ENCODE data around the gene IGLL1. TPM values are rescaled to one million over a fixed set of nuclear protein-coding genes. Genes with fewer than 3 reads are reported as not detected.
"Not testable (repeated sequence)": the region's sequence is repeated elsewhere in the genome, so short reads cannot be mapped to it uniquely, and the experiment has no call there.

The IGLL1 gene
- polyA plus RNA-seq, 1 donor (not counting 4 experiments of a cell fraction or from before 2014, with no cell fraction given), result not detected

GRCh38 chr22:23548501-23549197 lies 31.4 kb downstream of the IGLL1 start:
- FAIRE-seq, result no peak
- H3K27me3 ChIP-seq (ENCODE audit: control insufficient read depth, extremely low read depth, insufficient read depth, low read length), result peaks cover 6% of the 10 kb centered on the region
- H3K4me3 ChIP-seq (ENCODE audit: control insufficient read depth in 2 of 3, extremely low read depth in 1 of 3, insufficient read depth in 2 of 3, low read depth in 1 of 3, low read length in 3 of 3), result no peak overlapping the region
- no peaks in the 10 kb centered on the region for H4K20me1 ChIP-seq (ENCODE audit: control insufficient read depth, extremely low read depth, insufficient read depth, low read length)
- H2AFZ ChIP-seq (ENCODE audit: control insufficient read depth, low read length), result no peak overlapping the region
- no peak overlapping the region for H3K27ac ChIP-seq (ENCODE audit: control insufficient read depth, insufficient read depth, low read length)
- no peaks in the 10 kb centered on the region for H3K4me1 ChIP-seq (ENCODE audit: control insufficient read depth, extremely low read depth, insufficient read depth, low read length)
- no peaks in the 10 kb centered on the region for H3K79me2 ChIP-seq (ENCODE audit: control insufficient read depth, insufficient read depth, low read length)
- H3K9ac ChIP-seq (ENCODE audit: control insufficient read depth, extremely low read depth, insufficient read depth, low read length), result no peak overlapping the region
- H3K9me1 ChIP-seq (ENCODE audit: control insufficient read depth, extremely low read depth, insufficient read depth, low read length), result no peaks in the 10 kb centered on the region
- TF ChIP-seq CTCF (optimal IDR thresholded peaks at IDR 0.05 in 1 of 3, IDR thresholded peaks at IDR 0.05 in 1 of 3, conservative IDR thresholded peaks at IDR 0.05 in 1 of 3; ENCODE audit: extremely low read depth in 1 of 3, insufficient read depth in 2 of 3, low read length in 3 of 3), result no peak
- no peak for TF ChIP-seq EZH2 (IDR thresholded peaks at IDR 0.05; ENCODE audit: low read length)
- H3K4me2 ChIP-seq (ENCODE audit: control insufficient read depth, extremely low read depth, insufficient read depth, low read depth, low read length), result no peak overlapping the region
- no peaks in the 10 kb centered on the region for H3K36me3 ChIP-seq (ENCODE audit: control insufficient read depth in 2 of 2, extremely low read depth in 1 of 2, insufficient read depth in 2 of 2, low read length in 2 of 2)
- H3K9me3 ChIP-seq (ENCODE audit: control insufficient read depth, low read depth, low read length), result no peaks in the 10 kb centered on the region
- no peak for DNase-seq (ENCODE audit: low read depth, low spot score)
- dilution Hi-C loops (cut with MboI; ENCODE audit: extremely low pct_ligation_motif_present, low sequenced_read_pairs), result no loop called here

- Histone ChIP-seq H2AFZ (ENCODE audit: control insufficient read depth, low read length) (no peak overlapping the region), H4K20me1 (ENCODE audit: control insufficient read depth, extremely low read depth, insufficient read depth, low read length) (no peaks in the 10 kb centered on the region), H3K9me1 (ENCODE audit: control insufficient read depth, extremely low read depth, insufficient read depth, low read length) (no peaks in the 10 kb centered on the region), H3K9me3 (ENCODE audit: control insufficient read depth, low read depth, low read length) (no peaks in the 10 kb centered on the region), H3K36me3 (ENCODE audit: control insufficient read depth in 2 of 2, extremely low read depth in 1 of 2, insufficient read depth in 2 of 2, low read length in 2 of 2) (no peaks in the 10 kb centered on the region), H3K27ac (ENCODE audit: control insufficient read depth, insufficient read depth, low read length) (no peak overlapping the region), H3K4me2 (ENCODE audit: control insufficient read depth, extremely low read depth, insufficient read depth, low read depth, low read length) (no peak overlapping the region), H3K4me1 (ENCODE audit: control insufficient read depth, extremely low read depth, insufficient read depth, low read length) (no peaks in the 10 kb centered on the region), H3K9ac (ENCODE audit: control insufficient read depth, extremely low read depth, insufficient read depth, low read length) (no peak overlapping the region), H3K27me3 (ENCODE audit: control insufficient read depth, extremely low read depth, insufficient read depth, low read length) (peaks cover 6% of the 10 kb centered on the region), H3K79me2 (ENCODE audit: control insufficient read depth, insufficient read depth, low read length) (no peaks in the 10 kb centered on the region), H3K4me3 (ENCODE audit: control insufficient read depth in 2 of 3, extremely low read depth in 1 of 3, insufficient read depth in 2 of 3, low read depth in 1 of 3, low read length in 3 of 3) (no peak overlapping the region)
- TF ChIP-seq EZH2 (IDR thresholded peaks at IDR 0.05; ENCODE audit: low read length), result no peak
- no peak for TF ChIP-seq CTCF (optimal IDR thresholded peaks at IDR 0.05 in 1 of 3, IDR thresholded peaks at IDR 0.05 in 1 of 3, conservative IDR thresholded peaks at IDR 0.05 in 1 of 3; ENCODE audit: extremely low read depth in 1 of 3, insufficient read depth in 2 of 3, low read length in 3 of 3)
- dilution Hi-C loops (cut with MboI; ENCODE audit: extremely low pct_ligation_motif_present, low sequenced_read_pairs), result no loop called here
- DNase-seq (ENCODE audit: low read depth, low spot score) (no peak), FAIRE-seq (no peak)
These were observed 32.1 kb downstream of the IGLL1 start for GRCh38 chr22:23547818-23548500.

GRCh38 chr22:23547382-23547781 lies 32.7 kb downstream of the IGLL1 start:
- FAIRE-seq; H3K4me1 ChIP-seq (ENCODE audit: control insufficient read depth, extremely low read depth, insufficient read depth, low read length); H3K36me3 ChIP-seq (ENCODE audit: control insufficient read depth in 2 of 2, extremely low read depth in 1 of 2, insufficient read depth in 2 of 2, low read length in 2 of 2); DNase-seq (ENCODE audit: low read depth, low spot score); H3K9me3 ChIP-seq (ENCODE audit: control insufficient read depth, low read depth, low read length); H2AFZ ChIP-seq (ENCODE audit: control insufficient read depth, low read length); H3K4me3 ChIP-seq (ENCODE audit: control insufficient read depth in 2 of 3, extremely low read depth in 1 of 3, insufficient read depth in 2 of 3, low read depth in 1 of 3, low read length in 3 of 3); H3K9ac ChIP-seq (ENCODE audit: control insufficient read depth, extremely low read depth, insufficient read depth, low read length); H3K9me1 ChIP-seq (ENCODE audit: control insufficient read depth, extremely low read depth, insufficient read depth, low read length); H3K27ac ChIP-seq (ENCODE audit: control insufficient read depth, insufficient read depth, low read length); H4K20me1 ChIP-seq (ENCODE audit: control insufficient read depth, extremely low read depth, insufficient read depth, low read length); dilution Hi-C loops (cut with MboI; ENCODE audit: extremely low pct_ligation_motif_present, low sequenced_read_pairs); H3K27me3 ChIP-seq (ENCODE audit: control insufficient read depth, extremely low read depth, insufficient read depth, low read length); H3K79me2 ChIP-seq (ENCODE audit: control insufficient read depth, insufficient read depth, low read length); H3K4me2 ChIP-seq (ENCODE audit: control insufficient read depth, extremely low read depth, insufficient read depth, low read depth, low read length): not testable (repeated sequence)
